ENCODE data around the gene LPP. TPM values are rescaled to one million over a fixed set of nuclear protein-coding genes. Genes with fewer than 3 reads are reported as not detected.

The LPP gene
- total and polyA plus RNA-seq, 2 of the 4 experiments (the other 2 are of a cell fraction): 16.0 to 130 TPM

DNA sequence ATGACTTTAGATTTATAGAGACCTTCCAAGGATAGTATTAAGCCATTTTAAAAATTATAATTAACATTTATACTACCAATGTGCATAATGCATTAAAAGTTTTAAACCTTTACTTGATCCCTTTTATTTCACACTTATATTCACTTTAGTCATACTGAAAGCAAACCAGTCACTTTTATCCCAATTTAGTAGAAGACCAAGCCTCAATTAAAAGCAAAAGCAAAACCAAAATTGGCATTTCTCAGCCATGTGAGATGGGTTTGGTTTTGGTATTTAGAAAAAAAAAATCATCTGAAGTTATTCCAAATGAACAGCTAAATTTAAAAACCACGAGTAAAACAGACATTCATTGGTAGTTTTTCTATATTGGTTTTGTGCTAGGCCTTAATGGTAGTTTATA, 249.4 kb downstream of the LPP start:
- H3K9ac ChIP-seq (ENCODE audit: low read depth, low read length): no peak overlapping the region
- dilution Hi-C loops (cut with HindIII; ENCODE audit: low sequenced_read_pairs, unreplicated experiment): no loop called here
- BruUV-seq (replicated peaks): no TSS peak
- H2AK5ac ChIP-seq (ENCODE audit: low read depth, low read length): no peak overlapping the region
- H4K20me1 ChIP-seq (ENCODE audit: insufficient read depth, low read length): peaks cover 31% of the 10 kb centered on the region; the same call in 1 of the 2 replicates
- DNase-seq (no peak), ATAC-seq (ENCODE audit: low read depth) (no peak)
- CTCF ChIA-PET: interaction anchor here (0.6 kb wide), 2 partner anchors 13 to 434 kb away, joined by 3 read pairs; no protein-coding TSS in a partner anchor
- no peak overlapping the region for H3K27ac ChIP-seq (ENCODE audit: insufficient read depth, low read length)
- no peaks in the 10 kb centered on the region for H3K4me1 ChIP-seq (ENCODE audit: control insufficient read depth, insufficient read depth, low read length)
- no peaks in the 10 kb centered on the region for H3K27me3 ChIP-seq (ENCODE audit: control insufficient read depth, insufficient read depth, low read length)
- H4K91ac ChIP-seq (ENCODE audit: insufficient read depth, low read depth, low read length): no peak overlapping the region
- H2AK9ac ChIP-seq (replicated peaks; ENCODE audit: low read depth, low read length, poor library complexity): no peak overlapping the region
- TF ChIP-seq, protein P1, sequence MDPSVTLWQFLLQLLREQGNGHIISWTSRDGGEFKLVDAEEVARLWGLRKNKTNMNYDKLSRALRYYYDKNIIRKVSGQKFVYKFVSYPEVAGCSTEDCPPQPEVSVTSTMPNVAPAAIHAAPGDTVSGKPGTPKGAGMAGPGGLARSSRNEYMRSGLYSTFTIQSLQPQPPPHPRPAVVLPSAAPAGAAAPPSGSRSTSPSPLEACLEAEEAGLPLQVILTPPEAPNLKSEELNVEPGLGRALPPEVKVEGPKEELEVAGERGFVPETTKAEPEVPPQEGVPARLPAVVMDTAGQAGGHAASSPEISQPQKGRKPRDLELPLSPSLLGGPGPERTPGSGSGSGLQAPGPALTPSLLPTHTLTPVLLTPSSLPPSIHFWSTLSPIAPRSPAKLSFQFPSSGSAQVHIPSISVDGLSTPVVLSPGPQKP (IDR thresholded peaks at IDR 0.05; ENCODE audit: borderline replicate concordance, low read depth, low read length): no peak
- TF ChIP-seq RAD21 (IDR thresholded peaks at IDR 0.05; ENCODE audit: low read length): no peak
- no peak for TF ChIP-seq BHLHE40 (IDR thresholded peaks at IDR 0.05; ENCODE audit: low read depth, low read length)
- TF ChIP-seq MXI1 (IDR thresholded peaks at IDR 0.05; ENCODE audit: borderline replicate concordance, low read depth, low read length): no peak
- TF ChIP-seq SMC3 (IDR thresholded peaks at IDR 0.05; ENCODE audit: low read depth, low read length): no peak
- TF ChIP-seq, protein P2, sequence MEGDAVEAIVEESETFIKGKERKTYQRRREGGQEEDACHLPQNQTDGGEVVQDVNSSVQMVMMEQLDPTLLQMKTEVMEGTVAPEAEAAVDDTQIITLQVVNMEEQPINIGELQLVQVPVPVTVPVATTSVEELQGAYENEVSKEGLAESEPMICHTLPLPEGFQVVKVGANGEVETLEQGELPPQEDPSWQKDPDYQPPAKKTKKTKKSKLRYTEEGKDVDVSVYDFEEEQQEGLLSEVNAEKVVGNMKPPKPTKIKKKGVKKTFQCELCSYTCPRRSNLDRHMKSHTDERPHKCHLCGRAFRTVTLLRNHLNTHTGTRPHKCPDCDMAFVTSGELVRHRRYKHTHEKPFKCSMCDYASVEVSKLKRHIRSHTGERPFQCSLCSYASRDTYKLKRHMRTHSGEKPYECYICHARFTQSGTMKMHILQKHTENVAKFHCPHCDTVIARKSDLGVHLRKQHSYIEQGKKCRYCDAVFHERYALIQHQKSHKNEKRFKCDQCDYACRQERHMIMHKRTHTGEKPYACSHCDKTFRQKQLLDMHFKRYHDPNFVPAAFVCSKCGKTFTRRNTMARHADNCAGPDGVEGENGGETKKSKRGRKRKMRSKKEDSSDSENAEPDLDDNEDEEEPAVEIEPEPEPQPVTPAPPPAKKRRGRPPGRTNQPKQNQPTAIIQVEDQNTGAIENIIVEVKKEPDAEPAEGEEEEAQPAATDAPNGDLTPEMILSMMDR (conservative IDR thresholded peaks at IDR 0.05; ENCODE audit: low read depth, low read length): no peak
- no peak for TF ChIP-seq CEBPB (IDR thresholded peaks at IDR 0.05; ENCODE audit: low read depth, low read length)
- no peak for TF ChIP-seq POLR2A (IDR thresholded peaks at IDR 0.05; ENCODE audit: low read depth, low read length)
- TF ChIP-seq, protein P3, sequence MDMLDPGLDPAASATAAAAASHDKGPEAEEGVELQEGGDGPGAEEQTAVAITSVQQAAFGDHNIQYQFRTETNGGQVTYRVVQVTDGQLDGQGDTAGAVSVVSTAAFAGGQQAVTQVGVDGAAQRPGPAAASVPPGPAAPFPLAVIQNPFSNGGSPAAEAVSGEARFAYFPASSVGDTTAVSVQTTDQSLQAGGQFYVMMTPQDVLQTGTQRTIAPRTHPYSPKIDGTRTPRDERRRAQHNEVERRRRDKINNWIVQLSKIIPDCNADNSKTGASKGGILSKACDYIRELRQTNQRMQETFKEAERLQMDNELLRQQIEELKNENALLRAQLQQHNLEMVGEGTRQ (IDR thresholded peaks at IDR 0.05; ENCODE audit: low read depth, low read length): no peak
- no peak for TF ChIP-seq NFE2L2 (IDR thresholded peaks at IDR 0.05; ENCODE audit: low read depth, low read length)
- no peak for TF ChIP-seq MAZ (IDR thresholded peaks at IDR 0.05; ENCODE audit: borderline replicate concordance, low read depth, low read length)
- no peak for TF ChIP-seq RCOR1 (IDR thresholded peaks at IDR 0.05; ENCODE audit: insufficient replicate concordance, low read length)
- TF ChIP-seq MAFK (IDR thresholded peaks at IDR 0.05; ENCODE audit: low read depth, low read length): no peak
- no peak for TF ChIP-seq RFX5 (IDR thresholded peaks at IDR 0.05; ENCODE audit: low read depth, low read length)
- TF ChIP-seq CHD1 (IDR thresholded peaks at IDR 0.05; ENCODE audit: low read depth, low read length): no peak
- TF ChIP-seq FOS (IDR thresholded peaks at IDR 0.05; ENCODE audit: low read depth, low read length): no peak
- WGBS, 2 experiments (ENCODE audit: extremely low coverage in 2 of 2, insufficient read length in 1 of 2): no CpG with 5 or more reads among the region's 1 CpG
- no peak overlapping the region for H3K14ac ChIP-seq (replicated peaks; ENCODE audit: low read depth, low read length)
- in situ Hi-C loops (cut with MboI; ENCODE audit: low sequenced_read_pairs): loop anchor here (25.0 kb wide), 1 partner anchor 666 kb away; the partner anchor contains the start of gene BCL6
- intact Hi-C loops (cut with micrococcal nuclease): no loop called here
- H3K4ac ChIP-seq (ENCODE audit: low read depth, low read length): no peak overlapping the region
- no peak overlapping the region for H3K18ac ChIP-seq (ENCODE audit: low read depth, low read length)
- H3K56ac ChIP-seq (ENCODE audit: extremely low read depth, insufficient read depth, low read length): no peak overlapping the region
- no peak overlapping the region for H2AFZ ChIP-seq (replicated peaks; ENCODE audit: low read length, poor library complexity)
- peaks cover 48 to 87% of the 10 kb centered on the region in 2 experiments for H3K79me1 ChIP-seq (ENCODE audit: low read depth in 1 of 2, low read length in 2 of 2)
- H3K4me2 ChIP-seq (ENCODE audit: low read depth, low read length): no peak overlapping the region
- H4K8ac ChIP-seq (ENCODE audit: low read depth in 2 of 2, low read length in 2 of 2): no peak overlapping the region
- H3K4me3 ChIP-seq (ENCODE audit: insufficient read depth, low read depth, low read length): no peak overlapping the region
- H3K9me1 ChIP-seq (ENCODE audit: insufficient read depth, low read length): peaks cover 21% of the 10 kb centered on the region
- H2BK15ac ChIP-seq (ENCODE audit: low read depth, low read length): no peak overlapping the region
- no peak overlapping the region for H2BK20ac ChIP-seq (ENCODE audit: low read depth, low read length)
- no peak overlapping the region for H2BK5ac ChIP-seq (ENCODE audit: low read depth, low read length, poor library complexity, severe bottlenecking)
- H3K23ac ChIP-seq (ENCODE audit: low read depth, low read length): no peak overlapping the region
- POLR2A ChIA-PET (ENCODE audit: unreplicated experiment): no interaction called here
- no peak overlapping the region for H4K5ac ChIP-seq (ENCODE audit: low read depth, low read length)
- peaks cover 14% of the 10 kb centered on the region for H3K36me3 ChIP-seq (ENCODE audit: control insufficient read depth, insufficient read depth, low read length)
- no peak overlapping the region for H2BK120ac ChIP-seq (ENCODE audit: low read depth, low read length)
- H3K9me3 ChIP-seq (ENCODE audit: control insufficient read depth, insufficient read depth, low read length): no peaks in the 10 kb centered on the region
